CD14-positive monocyte (primary cell): ENCODE results near the gene ME3. TPM values are rescaled to one million over a fixed set of nuclear protein-coding genes. Genes with fewer than 3 reads are reported as not detected.

Source experiments
- DNase-seq, 3 donors: peaks; one replicate each; pipeline ENCODE4 v3.0.0-alpha.2; 2011 to 2022
- H2AFZ ChIP-seq: 2 replicates; pipeline ENCODE4 v1.6.0; 2012; ENCODE audit warnings: mild to moderate bottlenecking, low read depth, low read length, inconsistent platforms; ENCODE audit not compliant: insufficient read depth, poor library complexity, severe bottlenecking
- H3K27ac ChIP-seq, 2 donors: 1 replicate in 1 of 2; 2 replicates in 1 of 2; pipeline ENCODE4 v1.5.1; 2012 to 2013; ENCODE audit warnings: low read length in 2 of 2, control low read depth in 1 of 2, inconsistent platforms in 1 of 2, low read depth in 1 of 2, mild to moderate bottlenecking in 1 of 2
- H3K27me3 ChIP-seq, 2 donors: one replicate each; pipeline versions ENCODE4 v1.6.0 to v1.6.1; 2011 to 2013; ENCODE audit warnings: low read length in 2 of 2; ENCODE audit not compliant: control insufficient read depth in 2 of 2, insufficient read depth in 2 of 2
- H3K36me3 ChIP-seq, 2 donors: replicated peaks in 1 of 2; 1 replicate in 1 of 2; 2 replicates in 1 of 2; pipeline versions ENCODE4 v1.5.1 to v1.6.1; 2012 to 2013; ENCODE audit warnings: low read length in 2 of 2, control low read depth in 1 of 2, inconsistent platforms in 1 of 2, mild to moderate bottlenecking in 1 of 2; ENCODE audit not compliant: insufficient read depth in 2 of 2, control insufficient read depth in 1 of 2
- H3K4me1 ChIP-seq, 2 donors: 1 replicate in 1 of 2; 2 replicates in 1 of 2; pipeline versions ENCODE4 v1.5.1 to v1.6.1; 2012 to 2013; ENCODE audit warnings: low read length in 2 of 2, control low read depth in 1 of 2, inconsistent platforms in 1 of 2, mild to moderate bottlenecking in 1 of 2, moderate library complexity in 1 of 2; ENCODE audit not compliant: insufficient read depth in 2 of 2, control insufficient read depth in 1 of 2
- H3K4me2 ChIP-seq: replicated peaks from 2 replicates; pipeline ENCODE3; 2012; ENCODE audit warnings: low read length, moderate library complexity, mild to moderate bottlenecking; ENCODE audit not compliant: poor library complexity, severe bottlenecking; ENCODE audit errors: extremely low read depth
- H3K4me3 ChIP-seq, 3 experiments: fragments of 200-600 bp in 1 of 3; sonication (generic) in 1 of 3; replicated peaks in 1 of 3; 1 replicate in 2 of 3; 2 replicates in 1 of 3; pipeline ENCODE4 v1.5.1; 2011 to 2013; ENCODE audit warnings: low read length in 3 of 3, mild to moderate bottlenecking in 3 of 3, control low read depth in 2 of 3, low read depth in 2 of 3, inconsistent platforms in 1 of 3, moderate library complexity in 1 of 3
- H3K79me2 ChIP-seq: 2 replicates; pipeline ENCODE4 v1.6.0; 2012; ENCODE audit warnings: mild to moderate bottlenecking, control low read depth, inconsistent platforms, low read length, moderate library complexity; ENCODE audit not compliant: insufficient read depth
- H3K9ac ChIP-seq: 2 replicates; pipeline ENCODE4 v1.6.0; 2017; ENCODE audit warnings: low read length, mild to moderate bottlenecking; ENCODE audit not compliant: insufficient read depth, poor library complexity, severe bottlenecking
- H3K9me3 ChIP-seq, 2 donors: replicated peaks in 1 of 2; 1 replicate in 1 of 2; 2 replicates in 1 of 2; pipeline versions ENCODE4 v1.5.1 to v1.6.1; 2012 to 2013; ENCODE audit warnings: low read length in 2 of 2, control low read depth in 1 of 2; ENCODE audit not compliant: control insufficient read depth in 1 of 2, insufficient read depth in 1 of 2
- H4K20me1 ChIP-seq: 2 replicates; pipeline ENCODE4 v1.6.0; 2012; ENCODE audit warnings: mild to moderate bottlenecking, low read length, control low read depth, moderate library complexity; ENCODE audit not compliant: insufficient read depth
- H3K27ac Mint-ChIP-seq, 7 donors: one replicate each; pipeline ENCODE4 v1.8.0; 2020; ENCODE audit warnings: mild to moderate bottlenecking in 7 of 7, mixed read lengths in 7 of 7, moderate library complexity in 6 of 7, inconsistent platforms in 2 of 7
- H3K27me3 Mint-ChIP-seq, 3 donors: one replicate each; pipeline ENCODE4 v1.8.0; 2021 to 2022; ENCODE audit warnings: low read depth in 3 of 3, mild to moderate bottlenecking in 3 of 3, mixed read lengths in 3 of 3, moderate library complexity in 3 of 3, inconsistent platforms in 1 of 3
- H3K36me3 Mint-ChIP-seq, 2 donors: one replicate each; pipeline ENCODE4 v1.8.0; 2020; ENCODE audit warnings: mixed read lengths in 2 of 2, inconsistent platforms in 1 of 2, mild to moderate bottlenecking in 1 of 2
- H3K4me1 Mint-ChIP-seq: one replicate; pipeline ENCODE4 v1.8.0; 2020; ENCODE audit warnings: mild to moderate bottlenecking, mixed read lengths
- H3K4me3 Mint-ChIP-seq, 2 donors: one replicate each; pipeline ENCODE4 v1.8.0; 2020; ENCODE audit warnings: mild to moderate bottlenecking in 2 of 2, mixed read lengths in 2 of 2, moderate library complexity in 1 of 2
- H3K9me3 Mint-ChIP-seq, 7 donors: one replicate each; pipeline ENCODE4 v1.8.0; 2020 to 2022; ENCODE audit warnings: mixed read lengths in 7 of 7, mild to moderate bottlenecking in 6 of 7, moderate library complexity in 6 of 7, inconsistent platforms in 2 of 7
- WGBS: methylation state at CpG from one replicate; pipeline ENCODE4 v1.1.5; 2013; ENCODE audit warnings: missing lambda C conversion rate; ENCODE audit not compliant: insufficient coverage; 5-methylcytosine and 5-hydroxymethylcytosine counted together
- intact Hi-C, 2 donors: fragments of 100-400 bp; cut with micrococcal nuclease; formaldehyde crosslinking; loops; one replicate each; pipeline versions ENCODE4 v1.15.0 to v1.15.1; 2023
- polyA plus RNA-seq, 3 donors: library from polyadenylated mRNA; depleted of rRNA in 1 of 3; unstranded in 2 of 3; stranded (reverse) in 1 of 3; fragments of 300-500 nt in 2 of 3; fragments of >200 nt in 1 of 3; fragmentation: Illumina TruSeq in 2 of 3; gene quantifications; 1 replicate in 2 of 3; 2 replicates in 1 of 3; pipeline ENCODE4 v1.2.3, GENCODE V29; 2012 to 2021
- TF ChIP-seq, protein P1 (sequence below): fragments of 200-600 bp; IDR thresholded peaks from one replicate; pipeline ENCODE4 v1.8.0; 2022; ENCODE audit warnings: antibody characterized with exemption, mild to moderate bottlenecking

ME3 gene
- polyA plus RNA-seq, 3 donors = 0.31 to 3.0 (median 0.42) TPM

DNA sequence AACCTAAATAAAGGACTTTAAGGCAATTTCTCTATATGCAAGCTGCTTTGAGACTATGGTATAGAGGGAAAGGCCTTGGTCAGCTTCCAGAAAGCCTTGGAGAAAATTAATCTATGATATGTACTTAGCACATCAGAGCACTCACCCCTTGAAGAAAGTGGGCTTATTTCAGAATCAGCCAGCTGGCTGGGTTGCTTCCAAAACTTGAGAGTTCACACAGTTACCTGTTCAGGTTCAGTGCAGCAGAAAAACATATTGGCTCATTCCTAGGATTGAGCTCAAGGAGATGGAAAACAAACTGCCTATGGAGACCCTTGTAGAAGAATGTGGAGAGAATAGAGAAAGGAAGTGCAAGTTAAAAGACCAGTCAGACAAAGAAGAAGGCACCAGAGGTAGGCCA is 275.1 kb downstream of the ME3 start:
- Mint-ChIP-seq H3K36me3 (no peaks in the 10 kb centered on the region), H3K27ac (no peak overlapping the region), H3K4me1 (no peaks in the 10 kb centered on the region), H3K4me3 (no peak overlapping the region), H3K9me3 (peaks cover 0 to 4% (median 0%) of the 10 kb centered on the region in 7 donors), H3K27me3 (no peaks in the 10 kb centered on the region)
- Histone ChIP-seq H2AFZ (no peak overlapping the region), H3K4me2 (no peak overlapping the region), H3K27me3 (no peaks in the 10 kb centered on the region), H4K20me1 (no peaks in the 10 kb centered on the region), H3K79me2 (no peaks in the 10 kb centered on the region), H3K36me3 (no peaks in the 10 kb centered on the region), H3K4me1 (no peaks in the 10 kb centered on the region), H3K9me3 (no peaks in the 10 kb centered on the region), H3K4me3 (no peak overlapping the region), H3K9ac (no peak overlapping the region), H3K27ac (no peak overlapping the region)
- DNase-seq = no peak
- TF ChIP-seq, protein P1, sequence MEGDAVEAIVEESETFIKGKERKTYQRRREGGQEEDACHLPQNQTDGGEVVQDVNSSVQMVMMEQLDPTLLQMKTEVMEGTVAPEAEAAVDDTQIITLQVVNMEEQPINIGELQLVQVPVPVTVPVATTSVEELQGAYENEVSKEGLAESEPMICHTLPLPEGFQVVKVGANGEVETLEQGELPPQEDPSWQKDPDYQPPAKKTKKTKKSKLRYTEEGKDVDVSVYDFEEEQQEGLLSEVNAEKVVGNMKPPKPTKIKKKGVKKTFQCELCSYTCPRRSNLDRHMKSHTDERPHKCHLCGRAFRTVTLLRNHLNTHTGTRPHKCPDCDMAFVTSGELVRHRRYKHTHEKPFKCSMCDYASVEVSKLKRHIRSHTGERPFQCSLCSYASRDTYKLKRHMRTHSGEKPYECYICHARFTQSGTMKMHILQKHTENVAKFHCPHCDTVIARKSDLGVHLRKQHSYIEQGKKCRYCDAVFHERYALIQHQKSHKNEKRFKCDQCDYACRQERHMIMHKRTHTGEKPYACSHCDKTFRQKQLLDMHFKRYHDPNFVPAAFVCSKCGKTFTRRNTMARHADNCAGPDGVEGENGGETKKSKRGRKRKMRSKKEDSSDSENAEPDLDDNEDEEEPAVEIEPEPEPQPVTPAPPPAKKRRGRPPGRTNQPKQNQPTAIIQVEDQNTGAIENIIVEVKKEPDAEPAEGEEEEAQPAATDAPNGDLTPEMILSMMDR = no peak
- intact Hi-C loops = no loop called here

DNA sequence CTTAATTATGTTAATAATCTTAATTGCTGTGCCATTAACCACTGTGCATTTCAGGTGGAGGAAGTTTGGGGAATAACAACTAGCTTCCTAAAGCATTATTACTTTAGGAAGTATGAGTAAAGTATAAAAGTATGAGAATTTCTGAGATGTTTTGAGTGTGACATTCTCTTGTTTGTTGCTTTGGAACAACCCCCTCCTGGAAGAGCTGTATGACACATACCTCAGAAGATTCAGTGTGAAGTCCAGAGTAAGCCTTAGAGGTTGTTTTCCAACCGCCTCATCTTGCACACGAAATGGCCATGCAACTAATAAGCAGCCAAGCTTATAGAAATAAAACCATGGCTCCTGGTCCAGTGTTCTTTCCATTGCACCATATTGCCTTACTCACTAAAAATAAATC is 276.0 kb downstream of the ME3 start:
- no peak overlapping the region for H3K27ac Mint-ChIP-seq
- no peak overlapping the region for H2AFZ ChIP-seq
- H3K4me1 Mint-ChIP-seq = no peaks in the 10 kb centered on the region
- H3K36me3 ChIP-seq = no peaks in the 10 kb centered on the region
- H4K20me1 ChIP-seq = no peaks in the 10 kb centered on the region
- H3K27me3 ChIP-seq = no peaks in the 10 kb centered on the region
- intact Hi-C loops = no loop called here
- no peak overlapping the region for H3K4me2 ChIP-seq
- no peak for DNase-seq
- no peaks in the 10 kb centered on the region for H3K27me3 Mint-ChIP-seq
- H3K9me3 ChIP-seq = no peaks in the 10 kb centered on the region
- no peaks in the 10 kb centered on the region for H3K4me1 ChIP-seq
- no peaks in the 10 kb centered on the region for H3K36me3 Mint-ChIP-seq
- H3K79me2 ChIP-seq = no peaks in the 10 kb centered on the region
- no peak overlapping the region for H3K4me3 ChIP-seq
- no peak overlapping the region for H3K9ac ChIP-seq
- H3K9me3 Mint-ChIP-seq = peaks cover 0 to 4% (median 0%) of the 10 kb centered on the region in 7 donors
- no peak overlapping the region for H3K4me3 Mint-ChIP-seq
- TF ChIP-seq, protein P1 = no peak
- H3K27ac ChIP-seq = no peak overlapping the region
- no CpG with 5 or more reads among the region's 2 CpGs for WGBS
